HCT116 (cell line): ENCODE data around the gene CRY2. TPM values are rescaled to one million over a fixed set of nuclear protein-coding genes. Genes with fewer than 3 reads are reported as not detected.

Source experiments
- ATAC-seq: fragments of 200-7000 bp; cut with Tn5 transposase; 2 replicates; pipeline ENCODE4 v1.9.1; 2020; ENCODE audit warnings: mild to moderate bottlenecking, moderate library complexity
- BruUV-seq: library from RNA; stranded (reverse); fragments of 400-500 nt; replicated peaks from 2 replicates; lab custom pipeline; 2021; lab: Mats Ljungman, UMichigan
- CTCF ChIA-PET: fragments of 300-600 bp; sonication (Branson Sonifier 250); formaldehyde crosslinking; loops from one replicate; lab custom pipeline; 2021; ENCODE audit warnings: antibody characterized with exemption; lab: Charles Lee
- POLR2A ChIA-PET: fragments of 300-600, 350-600 bp; sonication (Branson Sonifier 250); formaldehyde crosslinking; loops from one replicate; lab custom pipeline; 2021; ENCODE audit warnings: antibody characterized with exemption; lab: Charles Lee
- RAD21 ChIA-PET, 2 experiments: fragments of 300-600 bp; sonication (Branson Sonifier 250); formaldehyde crosslinking; loops; one replicate each; lab custom pipeline; 2023; ENCODE audit warnings: low total read pairs in 2 of 2; ENCODE audit not compliant: uncharacterized antibody in 2 of 2, unreplicated experiment in 2 of 2, low non-redundant PET in 1 of 2; lab: Charles Lee
- DNase-seq: peaks from one replicate; pipeline ENCODE4 v3.0.0-alpha.2; 2010; ENCODE audit warnings: low read depth, low spot score
- H2AFZ ChIP-seq: fragments of 200-600 bp; shearing (Covaris generic), sonication (generic); 2 replicates; pipeline ENCODE4 v1.6.1; 2017; ENCODE audit warnings: low read depth, mixed run types, mixed read lengths, antibody characterized with exemption, low read length; ENCODE audit not compliant: poor library complexity, severe bottlenecking
- H3K27ac ChIP-seq: 2 replicates; pipeline ENCODE4 v1.5.1; 2012; ENCODE audit warnings: low read depth, low read length
- H3K27me3 ChIP-seq: fragments of 200-600 bp; sonication (generic); 2 replicates; pipeline ENCODE4 v1.6.1; 2016; ENCODE audit warnings: mixed run types, low read length, mixed read lengths; ENCODE audit not compliant: insufficient read depth
- H3K36me3 ChIP-seq, 2 experiments: fragments of 200-500 bp in 1 of 2; fragments of 200-600 bp in 1 of 2; sonication (Bioruptor generic) in 1 of 2; sonication (generic) in 1 of 2; 2 replicates each; pipeline versions ENCODE4 v1.5.1 to v1.6.1; 2014 to 2016; ENCODE audit warnings: low read length in 2 of 2, inconsistent platforms in 1 of 2, mixed read lengths in 1 of 2, mixed run types in 1 of 2; ENCODE audit not compliant: insufficient read depth in 2 of 2, control insufficient read depth in 1 of 2
- H3K4me1 ChIP-seq, 2 experiments: fragments of 200-600 bp in 1 of 2; sonication (generic) in 1 of 2; 2 replicates each; pipeline versions ENCODE4 v1.5.1 to v1.6.1; 2012 to 2017; ENCODE audit warnings: low read length in 2 of 2, inconsistent platforms in 1 of 2, mild to moderate bottlenecking in 1 of 2, mixed read lengths in 1 of 2, mixed run types in 1 of 2, moderate library complexity in 1 of 2; ENCODE audit not compliant: insufficient read depth in 2 of 2, control insufficient read depth in 1 of 2
- H3K4me2 ChIP-seq: fragments of 200-600 bp; sonication (generic); 2 replicates; pipeline ENCODE4 v1.6.1; 2017; ENCODE audit warnings: mixed run types, low read length, mixed read lengths
- H3K4me3 ChIP-seq, 2 experiments: fragments of 200-600 bp in 1 of 2; sonication (generic) in 1 of 2; replicated peaks in 1 of 2; 2 replicates each; pipeline ENCODE4 v1.5.1; 2011 to 2016; ENCODE audit warnings: low read length in 2 of 2, control low read depth in 1 of 2, low read depth in 1 of 2, mild to moderate bottlenecking in 1 of 2, mixed read lengths in 1 of 2, mixed run types in 1 of 2
- H3K79me2 ChIP-seq: fragments of 200-600 bp; sonication (generic); 2 replicates; pipeline ENCODE4 v1.6.1; 2017; ENCODE audit warnings: mild to moderate bottlenecking, mixed run types, low read length, moderate library complexity, mixed read lengths; ENCODE audit not compliant: insufficient read depth
- H3K9ac ChIP-seq: fragments of 200-600 bp; sonication (generic); 2 replicates; pipeline ENCODE4 v1.6.1; 2016; ENCODE audit warnings: low read length, mixed read lengths
- H3K9me2 ChIP-seq: fragments of 200-600 bp; sonication (generic), shearing (Covaris generic); 2 replicates; pipeline ENCODE4 v1.6.1; 2017; ENCODE audit warnings: mixed run types, mild to moderate bottlenecking, moderate library complexity; ENCODE audit not compliant: insufficient read depth
- H3K9me3 ChIP-seq, 2 experiments: fragments of 200-500 bp in 1 of 2; fragments of 200-600 bp in 1 of 2; sonication (Bioruptor generic) in 1 of 2; sonication (generic) in 1 of 2; 2 replicates each; pipeline ENCODE4 v1.6.1; 2014 to 2017; ENCODE audit warnings: low read length in 2 of 2, mixed read lengths in 2 of 2, inconsistent platforms in 1 of 2, low read depth in 1 of 2, mild to moderate bottlenecking in 1 of 2, mixed run types in 1 of 2, moderate library complexity in 1 of 2; ENCODE audit not compliant: control insufficient read depth in 1 of 2, insufficient read depth in 1 of 2
- H4K20me1 ChIP-seq: fragments of 200-600 bp; sonication (generic), shearing (Covaris generic); 2 replicates; pipeline ENCODE4 v1.6.1; 2017; ENCODE audit warnings: mixed run types, mild to moderate bottlenecking, moderate library complexity; ENCODE audit not compliant: insufficient read depth
- ATF3 ChIP-seq: IDR thresholded peaks from 2 replicates; pipeline ENCODE4 v1.6.1; 2012
- CBX3 ChIP-seq: IDR thresholded peaks from 2 replicates; pipeline ENCODE4 v1.6.1; 2012; ENCODE audit warnings: low read depth
- CEBPB ChIP-seq: IDR thresholded peaks from 2 replicates; pipeline ENCODE4 v1.6.1; 2012; ENCODE audit warnings: low read depth
- CTCF ChIP-seq, 3 experiments: fragments of 200-600 bp in 1 of 3; sonication (generic) in 1 of 3; IDR thresholded peaks in 2 of 3; conservative IDR thresholded peaks in 1 of 3; 2 replicates each; pipeline ENCODE4 v1.5.1; 2012 to 2017; ENCODE audit warnings: low read depth in 2 of 3, low read length in 2 of 3, antibody characterized with exemption in 1 of 3, borderline replicate concordance in 1 of 3, control low read depth in 1 of 3, mild to moderate bottlenecking in 1 of 3, mixed read lengths in 1 of 3, mixed run types in 1 of 3, moderate library complexity in 1 of 3; ENCODE audit not compliant: insufficient read depth in 1 of 3
- EGR1 ChIP-seq: IDR thresholded peaks from 2 replicates; pipeline ENCODE4 v1.6.1; 2012; ENCODE audit warnings: low read depth
- ELF1 ChIP-seq: IDR thresholded peaks from 2 replicates; pipeline ENCODE4 v1.6.1; 2012; ENCODE audit warnings: low read depth, borderline replicate concordance
- EZH2 ChIP-seq: fragments of 200-600 bp; sonication (generic); IDR thresholded peaks from 2 replicates; pipeline ENCODE4 v1.6.1; 2017; ENCODE audit warnings: antibody characterized with exemption, mixed run types
- EZH2phosphoT487 ChIP-seq: fragments of 200-600 bp; IDR thresholded peaks from 2 replicates; pipeline ENCODE4 v1.6.1; 2018; ENCODE audit warnings: antibody characterized with exemption, borderline replicate concordance
- FOSL1 ChIP-seq: IDR thresholded peaks from 2 replicates; pipeline ENCODE4 v1.6.1; 2012; ENCODE audit warnings: low read depth
- MAX ChIP-seq: IDR thresholded peaks from 2 replicates; pipeline ENCODE4 v1.6.1; 2012
- POLR2A ChIP-seq: IDR thresholded peaks from 2 replicates; pipeline ENCODE4 v1.7.0; 2011; ENCODE audit warnings: borderline replicate concordance; ENCODE audit not compliant: insufficient read depth, insufficient read length; ENCODE audit errors: extremely low read depth
- POLR2AphosphoS5 ChIP-seq: IDR thresholded peaks from 2 replicates; pipeline ENCODE4 v1.6.1; 2011; ENCODE audit warnings: mild to moderate bottlenecking, low read depth, low read length, moderate library complexity
- RAD21 ChIP-seq: IDR thresholded peaks from 2 replicates; pipeline ENCODE4 v1.6.1; 2012; ENCODE audit warnings: low read depth, mild to moderate bottlenecking
- REST ChIP-seq: IDR thresholded peaks from 2 replicates; pipeline ENCODE4 v1.6.1; 2012; ENCODE audit warnings: low read depth
- SIN3A ChIP-seq: IDR thresholded peaks from 2 replicates; pipeline ENCODE4 v1.6.1; 2012; ENCODE audit warnings: low read depth
- SRF ChIP-seq: IDR thresholded peaks from 2 replicates; pipeline ENCODE4 v1.6.1; 2012; ENCODE audit warnings: low read depth
- TCF7L2 ChIP-seq: IDR thresholded peaks from 2 replicates; pipeline ENCODE4 v1.7.0; 2011; ENCODE audit warnings: borderline replicate concordance, inconsistent platforms; ENCODE audit not compliant: insufficient read depth, insufficient read length; ENCODE audit errors: extremely low read depth
- ZFX ChIP-seq: fragments of 450-650 bp; IDR thresholded peaks from 2 replicates; pipeline ENCODE4 v1.6.1; 2017
- ZNF274 ChIP-seq: fragments of 200-500 bp; sonication (Bioruptor generic); IDR thresholded peaks from 2 replicates; pipeline ENCODE4 v1.6.1; 2014; ENCODE audit warnings: mild to moderate bottlenecking, low read depth, low read length, inconsistent platforms
- intact Hi-C: fragments of 100-400 bp; cut with micrococcal nuclease; formaldehyde crosslinking; loops from 2 replicates; pipeline ENCODE4 v1.10.0; 2022
- total RNA-seq: library from RNA; stranded (reverse); gene quantifications from one replicate; pipeline ENCODE4 v1.2.1, GENCODE V29; 2021; ENCODE audit not compliant: unreplicated experiment

The CRY2 gene
- total RNA-seq, 1 experiment from 2014 or later: 18.0 TPM

- H3K9ac ChIP-seq: no peak overlapping the region
- H4K20me1 ChIP-seq: no peaks in the 10 kb centered on the region
- no peaks in the 10 kb centered on the region for H3K9me2 ChIP-seq
- H3K9me3 ChIP-seq: no peaks in the 10 kb centered on the region
- TF ChIP-seq FOSL1 (no peak), EGR1 (no peak), EZH2 (no peak), ATF3 (no peak), EZH2phosphoT487 (no peak), ZNF274 (no peak), MAX (no peak), ZFX (no peak), RAD21 (no peak), CEBPB (no peak), REST (no peak), CBX3 (no peak), SIN3A (no peak), CTCF (IDR thresholded peaks at IDR 0.05 in 2 of 3, conservative IDR thresholded peaks at IDR 0.05 in 1 of 3; ENCODE audit: borderline replicate concordance in 1 of 3, insufficient read depth in 1 of 3, low read depth in 2 of 3, low read length in 2 of 3) (no peak), ELF1 (no peak), POLR2A (no peak), SRF (no peak), TCF7L2 (no peak), POLR2AphosphoS5 (no peak)
- TF ChIP-seq, all 23 proteins: peak for 0
- POLR2A ChIA-PET: interaction anchor here (0.8 kb wide), 1 partner anchor 40 kb away, joined by 3 read pairs; no protein-coding TSS in a partner anchor
- intact Hi-C loops: no loop called here
- no TSS peak for BruUV-seq
- no peak overlapping the region for H3K4me2 ChIP-seq
- no peak overlapping the region for H3K4me3 ChIP-seq
- H3K27me3 ChIP-seq: no peaks in the 10 kb centered on the region
- ATAC-seq (no peak), DNase-seq (no peak)
- H3K4me1 ChIP-seq: peaks cover 6 to 7% of the 10 kb centered on the region in 2 experiments
- peaks cover 0 to 5% of the 10 kb centered on the region in 2 experiments; a peak in 3 of 4 replicates for H3K36me3 ChIP-seq
- peaks cover 13% of the 10 kb centered on the region for H3K79me2 ChIP-seq
- CTCF ChIA-PET: no interaction called here
- RAD21 ChIA-PET: no interaction called here
- no peak overlapping the region for H3K27ac ChIP-seq
- H2AFZ ChIP-seq: no peak overlapping the region
Observed at GRCh38 chr11:45811571-45812290, 35.5 kb upstream of the CRY2 start.
